ENCODE results near the gene SEPTIN3.

The SEPTIN3 gene

DNA sequence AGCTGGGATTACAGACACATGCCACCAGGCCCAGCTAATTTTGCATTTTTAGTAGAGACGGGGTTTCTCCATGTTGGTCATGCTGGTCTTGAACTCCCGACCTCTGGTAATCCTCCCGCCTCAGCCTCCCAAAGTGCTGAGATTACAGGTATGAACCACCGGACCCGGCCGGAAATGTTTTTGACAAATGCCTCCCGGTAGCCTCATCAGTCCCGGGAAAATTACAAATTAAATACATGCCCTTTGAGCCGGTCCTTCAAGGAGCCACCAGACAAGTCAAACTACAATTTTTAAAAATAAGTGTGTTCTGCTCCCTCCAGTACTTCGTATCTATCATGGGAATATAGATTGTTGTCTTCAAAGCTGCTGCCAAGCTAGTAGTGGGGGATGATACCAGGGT is 46.9 kb downstream of the SEPTIN3 start:
- Histone ChIP-seq H3K9me3 (ENCODE audit: control insufficient read depth in 2 of 2, low read length in 2 of 2) (no peaks in the 10 kb centered on the region), H3K4me3 (ENCODE audit: low read length in 2 of 2) (no peak overlapping the region), H3K27me3 (ENCODE audit: control insufficient read depth in 2 of 2, insufficient read depth in 2 of 2, low read length in 2 of 2) (no peaks in the 10 kb centered on the region), H3K27ac (ENCODE audit: low read depth in 2 of 2, low read length in 2 of 2) (no peak overlapping the region), H3K4me1 (ENCODE audit: control insufficient read depth in 2 of 2, insufficient read depth in 2 of 2, low read length in 2 of 2) (no peaks in the 10 kb centered on the region), H3K9ac (ENCODE audit: low read depth in 1 of 2, low read length in 2 of 2) (no peak overlapping the region), H3K36me3 (ENCODE audit: control insufficient read depth in 2 of 2, insufficient read depth in 2 of 2, low read length in 2 of 2) (no peaks in the 10 kb centered on the region)

DNA sequence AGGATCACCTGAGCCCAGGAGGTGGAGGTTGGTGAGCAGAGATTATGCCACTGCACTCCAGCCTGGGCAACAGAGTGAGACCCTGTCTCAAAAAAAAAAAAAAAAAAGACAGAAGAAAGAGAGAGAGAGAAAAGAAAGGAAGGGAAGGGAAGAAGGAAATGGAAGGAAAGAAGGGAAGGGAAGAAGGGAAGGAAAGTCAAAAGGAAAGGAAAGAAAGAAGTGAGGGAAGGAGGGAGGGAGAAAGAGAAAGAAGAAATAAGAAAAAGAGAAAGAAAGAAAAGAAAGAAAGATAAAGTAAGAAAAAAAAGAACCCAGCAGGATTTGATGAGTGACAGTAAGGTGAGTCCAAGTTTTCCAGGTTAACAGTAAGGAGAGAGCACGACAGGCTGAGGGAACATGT is 49.0 kb downstream of the SEPTIN3 start:
- no peak overlapping the region for H3K9ac ChIP-seq (ENCODE audit: low read depth in 1 of 2, low read length in 2 of 2)
- no peak overlapping the region for H3K4me3 ChIP-seq (ENCODE audit: low read length in 2 of 2)
- no peak overlapping the region for H3K27ac ChIP-seq (ENCODE audit: low read depth in 2 of 2, low read length in 2 of 2)
- peaks cover 4 to 9% of the 10 kb centered on the region in 2 donors for H3K4me1 ChIP-seq (ENCODE audit: control insufficient read depth in 2 of 2, insufficient read depth in 2 of 2, low read length in 2 of 2)
- H3K9me3 ChIP-seq (ENCODE audit: control insufficient read depth in 2 of 2, low read length in 2 of 2) = no peaks in the 10 kb centered on the region
- H3K36me3 ChIP-seq (ENCODE audit: control insufficient read depth in 2 of 2, insufficient read depth in 2 of 2, low read length in 2 of 2) = no peaks in the 10 kb centered on the region
- no peaks in the 10 kb centered on the region for H3K27me3 ChIP-seq (ENCODE audit: control insufficient read depth in 2 of 2, insufficient read depth in 2 of 2, low read length in 2 of 2)
